SK-N-SH treated with all-trans-retinoic acid at 6 μM for 48 hours (cell line): ENCODE results near the gene XPR1.

ENCODE experiments used
- CREB5 ChIP-seq: fragments of 250-450 bp; sonication (Bioruptor Pico); IDR thresholded peaks from 2 replicates; pipeline ENCODE4 v1.5.1; 2020; ENCODE audit warnings: low read depth, mild to moderate bottlenecking, moderate library complexity
- CSRNP3 ChIP-seq: fragments of 250-450 bp; sonication (Bioruptor Pico); IDR thresholded peaks from 2 replicates; pipeline ENCODE4 v1.5.1; 2021; ENCODE audit warnings: mild to moderate bottlenecking, moderate library complexity
- PPARA ChIP-seq: fragments of 250-450 bp; sonication (Bioruptor Pico); IDR thresholded peaks from 2 replicates; pipeline ENCODE4 v1.5.0; 2020; ENCODE audit warnings: mild to moderate bottlenecking, borderline replicate concordance
- ZFP30 ChIP-seq: fragments of 450-650 bp; formaldehyde crosslinking; IDR thresholded peaks from 2 replicates; pipeline ENCODE4 v1.5.0; 2022; ENCODE audit warnings: mild to moderate bottlenecking, moderate library complexity
- ZNF8 ChIP-seq: fragments of 450-650 bp; formaldehyde crosslinking; IDR thresholded peaks from 2 replicates; pipeline ENCODE4 v1.5.0; 2020; ENCODE audit warnings: mild to moderate bottlenecking, moderate library complexity

- TF ChIP-seq ZFP30 (CRISPR knock-in tag) (no peak), CSRNP3 (CRISPR knock-in tag) (no peak), PPARA (CRISPR knock-in tag) (no peak), CREB5 (no peak), ZNF8 (no peak)
Measured at GRCh38 chr1:180598333-180598974, 33.4 kb upstream of the XPR1 start.
